COLO668 (cell line): ENCODE data around the gene THAP10.
"Not testable (repeated sequence)": the region's sequence is repeated elsewhere in the genome, so short reads cannot be mapped to it uniquely, and the experiment has no call there.

Experiments used
- DNase-seq: peaks from one replicate; lab custom pipeline; 2025; ENCODE audit not compliant: unreplicated experiment; lab: John Stamatoyannopoulos, UW

The THAP10 gene

DNA sequence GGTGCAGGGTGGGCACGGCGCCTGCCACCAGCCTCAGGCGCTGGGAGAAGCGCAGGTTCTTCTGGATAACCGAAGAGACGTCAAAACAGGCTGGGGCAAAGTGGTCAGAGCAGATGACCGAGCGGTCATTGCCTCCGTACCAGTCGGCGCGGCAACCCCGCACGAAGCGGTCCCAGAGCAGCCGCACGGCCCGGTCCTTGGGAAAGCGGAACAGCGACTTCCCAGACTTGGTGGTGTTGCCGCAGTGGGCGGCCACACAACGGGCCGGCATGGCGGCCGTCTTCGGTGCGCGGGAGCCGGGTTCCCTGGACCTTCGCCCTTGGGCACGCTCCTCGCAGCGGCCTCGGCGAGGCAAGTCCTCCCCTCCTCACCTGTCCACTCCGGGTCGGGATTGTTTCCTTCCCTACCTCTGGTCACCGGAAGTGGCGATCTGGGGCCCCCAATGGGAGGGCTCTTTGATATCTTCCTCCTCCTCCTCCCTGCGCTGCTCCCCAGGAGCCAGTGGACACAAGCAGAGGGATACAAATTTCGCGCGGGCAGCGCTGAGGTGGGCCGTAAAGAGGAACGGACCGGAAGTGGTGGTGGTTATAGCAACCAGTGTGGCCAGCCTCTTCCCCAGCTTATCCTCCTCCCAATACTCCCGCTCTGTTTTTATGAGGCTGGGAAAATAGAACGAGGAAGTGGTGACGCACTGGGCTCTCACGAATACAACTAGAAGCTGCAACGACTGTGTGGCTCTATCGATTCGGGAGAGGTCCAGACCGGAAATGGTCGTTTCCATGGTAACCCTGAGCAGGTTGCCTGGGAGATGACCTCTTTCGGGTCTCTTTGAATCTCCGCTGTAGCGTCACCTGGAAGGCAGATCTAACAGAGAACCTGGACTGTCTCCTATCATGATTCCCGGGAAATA is at the start of gene THAP10, which contains the start of gene LRRC49:
THAP10 (minus strand) TSS at position 432 of the 910 bp plus-strand sequence; CDS start at position 271, 161 bp downstream.
LRRC49 (plus strand) TSS at position 825 of the 910 bp plus-strand sequence; CDS start at position 894, 69 bp downstream.
- DNase-seq, result peak; percentile 93

DNA sequence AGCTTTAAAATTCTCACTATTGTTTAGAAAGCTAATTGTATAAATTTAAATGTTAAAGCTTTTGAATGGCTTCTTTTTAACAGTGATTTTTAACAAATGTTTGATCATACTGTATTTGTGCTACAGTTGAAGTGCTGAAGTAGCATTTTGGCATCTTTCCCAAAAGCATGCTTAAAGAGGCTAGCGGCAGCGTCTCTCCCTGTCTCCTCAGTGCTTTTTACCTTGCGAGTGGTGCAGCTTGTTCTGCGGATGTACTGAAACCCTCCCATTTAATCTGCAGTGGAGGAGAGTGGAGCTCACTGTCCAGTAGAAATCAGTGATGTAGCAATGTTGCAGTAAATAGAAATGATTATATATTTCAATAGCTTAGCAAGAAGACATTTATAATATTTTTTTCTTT is 44.1 kb upstream of the THAP10 start:
- no peak for DNase-seq

DNA sequence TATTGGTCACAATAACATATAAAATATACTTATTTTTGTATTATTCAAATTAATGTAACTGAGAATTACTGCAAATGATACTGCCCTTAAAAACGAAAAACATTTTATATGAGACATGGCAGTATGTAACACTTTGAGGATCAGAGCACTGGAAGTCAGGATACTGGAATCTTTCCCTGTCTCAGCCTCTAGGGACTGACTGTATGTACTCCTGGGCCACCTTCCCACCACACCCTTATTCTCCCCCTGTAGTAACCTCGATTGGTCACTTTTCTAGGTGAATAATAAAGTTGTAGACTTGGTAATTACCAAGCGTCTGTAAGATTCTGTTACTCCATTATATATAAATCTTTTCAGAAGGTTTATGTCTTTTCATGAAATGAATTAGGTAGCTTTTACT is 43.4 kb upstream of the THAP10 start:
- DNase-seq, result no peak

DNA sequence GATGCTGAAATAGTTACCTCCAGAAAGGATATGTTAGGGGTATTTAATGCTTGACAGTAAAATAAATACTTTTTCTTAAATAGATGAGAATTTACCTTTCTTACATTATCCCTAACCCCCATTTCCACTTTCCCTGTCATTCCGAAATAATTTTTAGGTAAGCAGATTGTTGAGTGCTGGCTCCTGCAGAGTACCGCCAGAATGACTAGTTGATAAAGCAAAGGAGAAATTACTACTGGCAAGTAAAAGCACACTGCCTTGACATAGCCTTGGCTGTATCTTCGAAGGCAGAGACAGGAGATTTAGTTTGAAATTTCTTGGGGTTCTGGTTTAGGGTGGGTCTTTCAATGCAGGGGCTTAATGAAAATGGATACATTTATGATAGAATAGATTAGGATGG is 41.2 kb upstream of the THAP10 start:
- DNase-seq, result no peak

DNA sequence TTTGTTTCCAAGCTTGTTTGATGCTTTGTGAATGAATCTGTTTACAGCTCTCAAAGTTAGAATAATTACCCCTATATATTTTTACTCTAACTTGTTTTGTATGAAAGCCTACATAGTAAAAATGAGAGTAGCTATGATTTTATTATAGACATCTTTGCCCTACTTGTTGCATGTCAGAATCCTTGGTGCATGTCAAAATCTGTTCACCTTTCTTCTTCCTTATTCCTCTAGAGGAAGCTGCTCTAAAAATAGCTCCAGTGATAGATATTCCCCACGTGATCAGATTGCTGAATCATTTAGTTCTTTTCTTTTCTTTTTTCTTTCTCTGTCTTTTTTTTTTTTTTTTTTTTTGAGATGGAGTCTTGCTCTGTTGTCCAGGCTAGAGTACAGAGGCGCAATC is 40.2 kb upstream of the THAP10 start:
- no peak for DNase-seq

DNA sequence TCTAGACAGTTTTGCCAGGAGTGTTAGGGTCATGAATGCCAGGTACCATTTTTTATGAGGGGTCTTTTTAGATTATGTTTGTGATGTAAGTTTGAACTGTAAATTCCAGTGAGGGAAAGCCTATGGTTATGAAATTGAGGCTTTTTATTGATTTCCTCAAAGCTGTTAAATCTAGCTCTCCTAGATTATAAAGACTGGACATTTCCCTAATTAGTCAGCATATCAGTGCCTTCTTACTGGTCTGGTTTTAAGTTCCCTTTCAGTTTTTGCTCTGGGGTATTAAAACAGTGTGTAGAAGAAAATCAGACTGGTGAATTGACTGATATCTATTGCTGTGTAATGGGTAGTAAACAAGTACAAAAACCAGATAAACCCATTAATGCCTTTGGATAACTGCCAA is 39.6 kb upstream of the THAP10 start:
- no peak for DNase-seq

DNA sequence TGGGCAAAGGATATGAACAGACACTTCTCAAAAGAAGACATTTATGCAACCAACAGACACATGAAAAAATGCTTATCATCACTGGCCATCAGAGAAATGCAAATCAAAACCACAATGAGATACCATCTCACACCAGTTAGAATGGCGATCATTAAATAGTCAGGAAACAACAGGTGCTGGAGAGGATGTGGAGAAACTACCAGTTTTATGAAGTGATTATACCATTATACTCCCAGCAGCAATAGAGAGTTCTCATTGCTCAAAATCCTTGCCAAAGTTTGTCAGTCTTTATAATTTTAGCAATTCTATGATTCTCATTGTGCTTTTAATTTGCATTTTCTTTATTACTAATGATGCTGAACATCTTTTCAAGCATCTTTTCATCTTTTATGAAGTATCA is 34.7 kb upstream of the THAP10 start:
- not testable (repeated sequence) for DNase-seq

DNA sequence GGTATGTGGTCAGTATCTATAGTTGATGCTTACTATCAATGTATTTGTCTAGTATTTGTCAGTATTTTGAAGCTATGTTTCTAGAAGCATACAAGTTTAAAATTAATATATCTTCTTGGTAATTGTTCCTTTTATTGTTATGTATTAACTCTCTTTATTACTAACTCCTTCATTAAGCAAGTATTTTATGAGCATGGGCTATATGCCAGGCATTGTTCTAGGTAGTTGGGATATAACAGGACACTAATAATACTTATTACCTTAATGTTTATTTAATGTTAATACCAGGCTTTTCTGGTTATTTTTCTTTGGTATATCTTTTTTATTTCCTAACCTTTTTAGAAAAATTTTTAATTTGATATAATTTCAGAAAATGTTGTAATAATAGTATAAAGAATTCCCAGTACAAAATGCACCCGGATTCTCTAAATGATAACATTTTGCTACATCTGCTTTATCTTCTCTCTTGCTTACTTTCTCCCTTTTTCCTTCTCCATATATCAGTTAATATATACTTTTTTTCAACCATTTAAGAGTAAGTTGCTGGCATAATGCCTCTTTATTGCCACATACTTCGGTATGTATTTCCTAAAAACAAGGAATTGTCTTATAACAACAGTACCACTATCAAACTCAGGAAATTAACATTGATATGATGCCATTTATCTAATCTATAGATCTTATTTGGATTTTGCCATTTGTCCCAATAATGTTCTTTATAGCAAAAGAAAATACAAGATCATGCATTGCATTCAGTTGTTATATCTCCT is 31.3 kb upstream of the THAP10 start:
- DNase-seq, result no peak

DNA sequence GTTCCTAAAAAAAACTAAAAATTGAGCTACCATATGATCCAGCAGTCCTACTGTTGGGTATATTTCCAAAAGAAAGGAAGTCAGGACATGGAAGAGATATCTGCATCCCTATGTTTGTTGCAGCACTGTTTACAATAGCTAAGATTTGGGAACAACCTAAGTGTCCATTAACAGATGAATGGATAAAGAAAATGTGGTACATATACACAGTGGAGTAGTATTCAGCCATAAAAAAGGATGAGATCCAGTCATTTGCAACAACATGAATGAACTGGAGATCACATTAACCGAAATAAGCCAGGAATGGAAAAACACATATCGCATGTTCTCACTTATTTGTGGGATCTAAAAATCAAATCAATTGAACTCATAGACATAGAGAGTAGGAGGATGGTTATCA is 29.9 kb upstream of the THAP10 start:
- DNase-seq, result no peak

DNA sequence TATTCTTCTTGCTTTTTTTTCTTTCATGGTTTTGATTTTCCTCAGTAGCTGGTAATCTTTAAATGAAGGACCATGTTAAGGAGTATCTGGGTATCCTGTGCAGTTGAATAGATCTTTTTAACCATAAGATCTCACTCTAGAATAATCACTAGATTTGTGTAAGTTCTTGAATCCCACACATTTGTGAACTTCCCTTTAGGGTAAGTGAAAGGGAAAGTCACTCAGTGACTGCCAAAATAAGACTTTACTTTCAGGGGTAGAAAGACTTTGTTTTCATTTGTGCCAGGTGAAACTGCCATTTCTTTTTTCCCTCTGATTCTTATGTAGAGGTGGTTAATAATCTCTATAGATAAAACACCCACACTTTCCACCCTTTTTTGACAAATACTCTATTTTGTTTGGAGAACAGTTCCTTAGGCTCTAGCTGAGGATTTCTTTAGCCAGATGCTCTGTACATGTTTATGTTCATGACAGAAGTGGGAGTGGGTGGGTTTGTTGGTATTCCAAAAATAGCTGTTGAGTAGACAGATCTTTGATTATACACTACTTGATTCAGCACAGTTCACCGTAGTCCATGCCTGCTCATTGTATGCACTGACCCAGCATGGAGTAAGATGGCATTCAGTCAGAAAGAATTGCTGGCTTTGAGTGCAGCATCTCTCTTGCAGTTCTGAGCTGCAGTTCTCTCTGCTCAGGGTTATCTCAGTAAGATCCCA is 28.9 kb upstream of the THAP10 start:
- DNase-seq, result no peak

DNA sequence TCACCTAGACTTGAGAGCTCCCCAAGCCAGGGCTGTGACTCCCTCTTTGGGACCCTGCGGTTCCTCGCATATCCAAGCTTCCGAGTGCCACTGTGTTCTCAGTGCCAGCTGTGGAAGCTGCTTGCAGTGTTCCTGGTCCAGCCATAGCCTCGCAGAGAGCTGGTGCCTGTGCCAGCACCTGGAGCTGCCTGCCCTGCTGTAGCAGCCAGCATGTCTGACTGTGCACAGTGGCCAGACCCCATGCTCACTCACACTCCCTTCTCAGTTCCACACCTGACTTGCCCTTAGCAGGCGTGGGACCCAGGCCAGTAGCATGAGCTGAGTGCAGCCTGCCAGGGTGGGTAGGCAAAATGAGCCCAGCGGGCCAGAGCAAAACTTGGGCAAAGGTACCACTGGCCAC is 25.7 kb upstream of the THAP10 start:
- DNase-seq, result no peak

DNA sequence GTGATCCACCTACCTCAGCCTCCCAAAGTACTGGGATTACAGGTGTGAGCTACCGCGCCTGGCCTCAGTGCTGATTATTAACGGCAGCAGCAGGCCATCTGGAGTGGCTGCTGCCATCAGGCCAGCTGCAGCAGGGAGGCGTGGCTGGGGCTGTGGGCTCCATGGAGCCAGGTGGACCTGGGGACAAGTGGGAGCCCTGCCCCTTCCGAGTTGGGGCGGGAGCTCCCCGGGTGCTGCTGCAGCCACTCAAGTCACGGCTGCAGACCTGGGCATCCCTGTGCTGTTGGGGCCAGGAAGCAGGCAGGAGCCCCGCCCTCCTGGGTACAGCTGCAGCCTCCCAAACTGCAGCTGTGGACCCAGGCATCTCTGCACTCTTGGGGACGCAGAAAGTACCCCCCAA is 24.3 kb upstream of the THAP10 start:
- DNase-seq, result no peak

DNA sequence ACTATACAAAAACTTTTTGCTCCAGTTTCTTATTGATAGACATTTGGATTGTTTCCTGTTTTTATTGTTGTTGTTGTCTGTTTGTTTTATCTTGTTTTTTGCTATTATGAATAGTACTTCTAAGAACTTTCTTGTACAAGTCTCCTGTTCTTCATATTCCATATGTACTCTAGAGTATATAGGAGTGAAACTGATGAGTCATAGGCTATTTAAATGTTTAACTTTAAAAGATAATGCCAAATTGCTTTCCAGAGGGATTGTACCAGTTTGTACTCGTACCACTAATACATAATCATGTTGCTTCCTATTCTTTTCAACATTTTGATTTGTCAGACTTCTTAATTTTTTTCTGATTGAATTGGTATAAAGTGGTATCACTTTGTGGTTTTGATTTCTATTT is 20.0 kb upstream of the THAP10 start:
- no peak for DNase-seq

DNA sequence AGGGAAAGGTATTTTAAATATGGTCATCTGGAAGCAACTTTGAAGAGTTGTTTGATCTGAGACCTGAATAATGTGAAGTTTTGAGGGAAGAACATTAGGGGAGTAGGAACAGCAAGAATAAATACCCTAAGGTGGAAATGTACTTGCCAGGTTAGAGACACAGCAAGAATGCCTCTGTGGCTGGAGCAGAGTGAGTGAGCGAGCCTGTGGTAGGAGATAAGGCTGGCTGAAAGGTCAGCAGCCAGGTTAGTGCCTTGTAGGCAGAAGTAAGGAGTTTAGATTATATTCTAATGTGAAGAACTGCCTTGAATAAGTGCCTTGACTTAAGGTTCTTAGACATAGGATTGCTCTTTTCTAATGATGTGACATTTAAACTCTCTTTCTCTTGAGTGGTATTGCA is 18.7 kb upstream of the THAP10 start:
- no peak for DNase-seq

DNA sequence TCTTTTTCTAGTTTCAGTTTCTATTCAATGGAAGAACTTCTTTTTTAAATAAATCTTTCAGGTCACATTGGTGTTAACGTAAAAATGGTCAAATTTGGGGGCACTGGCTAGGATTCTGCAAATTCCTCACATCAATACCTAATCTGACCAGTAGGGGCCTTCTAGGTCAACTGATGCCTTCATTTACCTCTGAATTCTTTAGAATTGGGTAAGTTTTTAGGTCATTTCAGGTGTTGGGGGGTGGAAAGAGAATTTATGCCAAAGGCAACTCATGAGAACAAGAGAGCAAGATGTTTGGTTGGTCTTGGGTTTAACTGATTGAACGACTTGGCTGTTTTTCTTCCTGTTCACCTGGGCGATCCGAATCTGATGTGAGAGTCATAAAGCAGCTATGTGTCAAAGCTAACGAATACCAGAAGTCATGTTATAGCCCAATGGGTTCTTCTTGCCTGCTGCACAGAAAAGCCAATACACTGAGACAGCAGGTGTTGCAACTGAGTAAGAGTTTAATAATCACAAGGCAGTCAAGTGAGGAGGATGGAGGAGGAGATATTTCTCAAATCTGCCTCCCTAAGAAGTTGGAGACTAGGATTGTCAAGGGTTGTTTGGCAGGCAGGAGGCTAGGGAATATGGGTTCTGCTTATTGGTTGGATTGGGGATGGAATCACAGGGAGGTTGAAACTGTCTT is 15.7 kb upstream of the THAP10 start:
- no peak for DNase-seq

DNA sequence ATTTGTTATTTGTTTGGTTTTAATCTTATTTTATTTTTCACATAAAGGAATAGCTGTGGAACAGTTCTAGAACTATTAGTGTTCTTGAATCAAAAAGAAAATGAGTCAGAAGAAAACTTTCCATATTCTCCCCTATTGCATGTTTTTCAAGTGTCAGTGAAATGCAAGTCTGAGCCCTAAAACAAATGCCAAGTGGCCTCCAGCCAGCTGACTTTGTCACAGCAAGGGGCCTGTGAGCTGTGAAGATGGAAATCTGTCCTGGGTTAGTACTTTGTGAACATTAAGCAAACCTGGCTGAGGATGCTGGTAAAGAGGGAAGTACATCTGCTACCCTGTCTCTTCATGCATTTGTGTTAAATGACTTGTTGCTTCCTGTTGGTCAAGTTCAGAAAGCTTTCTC is 14.6 kb upstream of the THAP10 start:
- DNase-seq, result no peak

DNA sequence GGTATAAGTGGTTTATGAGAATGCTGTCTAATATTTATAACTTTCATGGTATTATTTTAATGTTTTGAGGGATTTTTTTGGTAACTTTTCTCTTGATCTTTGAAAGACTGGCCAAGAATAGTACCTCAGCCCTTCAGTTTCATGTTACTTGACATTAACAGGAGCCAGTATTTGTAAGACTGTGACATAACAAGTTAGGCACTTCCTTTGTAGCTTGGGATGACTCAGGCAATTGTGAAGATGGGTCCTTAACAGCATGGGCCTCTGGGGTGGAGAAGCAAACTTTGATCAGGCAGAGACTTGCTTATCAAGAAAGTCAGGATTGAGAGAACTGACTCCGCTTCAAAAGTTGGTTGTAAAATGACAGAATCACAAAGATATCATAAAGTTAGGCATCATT is 9.9 kb upstream of the THAP10 start:
- no peak for DNase-seq

DNA sequence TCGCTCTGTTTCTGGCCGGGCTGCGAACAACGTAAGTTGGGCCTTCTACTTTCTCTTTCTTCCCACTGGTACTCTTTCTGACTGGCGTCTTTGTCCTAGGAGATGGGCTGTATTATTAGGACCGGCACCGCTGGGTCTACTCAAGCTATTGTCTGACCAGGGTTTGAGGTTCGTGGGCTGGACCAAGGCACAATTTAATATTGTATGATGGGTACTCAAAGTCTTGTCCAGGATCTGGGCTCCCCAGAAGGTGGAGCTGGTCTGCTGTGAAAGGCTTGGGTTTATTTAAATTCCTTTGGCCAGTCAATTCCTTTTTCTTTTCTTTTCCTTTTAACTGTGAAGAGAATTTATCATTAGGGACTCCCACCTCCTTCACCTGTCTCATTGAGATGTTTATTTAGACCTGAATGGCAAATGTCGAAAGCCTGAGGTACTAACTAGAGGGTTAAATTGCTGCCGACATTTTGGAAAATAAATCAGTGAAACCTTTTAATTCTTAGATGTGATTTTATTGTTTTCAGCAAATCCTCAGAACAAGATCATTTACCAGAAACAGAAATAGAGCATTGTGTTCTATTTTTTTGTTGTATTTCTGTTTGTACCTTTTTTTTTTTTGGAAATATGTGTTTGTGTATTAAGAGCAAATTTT is 803 bp upstream of the THAP10 start:
- DNase-seq, result peak; percentile 55

DNA sequence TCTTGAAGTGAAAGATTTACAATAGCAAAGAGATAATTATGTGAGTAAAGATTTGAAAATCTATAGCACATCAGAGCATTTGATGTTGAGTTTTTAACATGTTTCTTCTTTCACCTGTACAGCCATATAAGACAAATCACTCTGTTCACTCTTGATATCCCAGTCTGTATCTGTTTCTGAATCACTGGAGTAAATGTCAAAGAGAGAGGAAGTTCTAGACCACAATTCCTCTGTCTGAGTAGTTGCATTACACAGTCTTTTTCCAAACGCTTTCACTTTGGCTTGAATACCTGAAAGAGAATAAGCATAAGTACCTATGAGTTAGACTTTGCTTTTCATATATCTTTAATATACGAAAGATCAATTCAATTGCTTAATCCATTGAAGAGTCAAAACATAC is 9.9 kb downstream of the THAP10 start:
- DNase-seq, result no peak

DNA sequence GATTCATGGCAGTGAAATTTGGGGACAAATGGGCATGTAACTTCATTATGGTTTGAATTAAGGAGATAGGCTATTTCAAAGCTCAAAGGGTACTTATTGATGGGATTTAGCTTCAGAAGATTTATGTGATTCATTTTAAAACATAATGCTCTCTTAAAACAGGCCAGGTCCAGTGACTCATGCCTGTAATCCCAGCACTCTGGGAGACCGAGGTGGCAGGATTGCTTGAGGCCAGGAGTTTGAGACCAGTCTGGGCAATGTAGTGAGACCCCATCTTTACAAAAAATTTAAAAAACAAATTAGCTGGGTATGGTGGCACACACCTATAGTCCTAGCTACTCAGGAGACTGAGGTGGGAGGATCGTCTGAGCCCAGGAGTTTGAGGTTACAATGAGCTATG is 11.5 kb downstream of the THAP10 start:
- DNase-seq, result no peak
